Testis (tissue), 2 donors: ENCODE data around the gene APCDD1.

Experiments used
- POLR2A ChIP-seq: fragments of 450-650 bp; IDR thresholded peaks from one replicate; pipeline ENCODE4 v1.6.1; 2017; ENCODE audit warnings: antibody characterized with exemption, mild to moderate bottlenecking, moderate library complexity
- TF ChIP-seq, protein P1 (sequence below), 3 experiments: fragments of 450-650 bp in 2 of 3; fragments of 200-600 bp in 1 of 3; sonication (generic) in 1 of 3; IDR thresholded peaks; one replicate each; pipeline ENCODE4 v1.5.1; 2016 to 2019; ENCODE audit warnings: antibody characterized with exemption in 3 of 3, mild to moderate bottlenecking in 2 of 3, moderate library complexity in 1 of 3

DNA sequence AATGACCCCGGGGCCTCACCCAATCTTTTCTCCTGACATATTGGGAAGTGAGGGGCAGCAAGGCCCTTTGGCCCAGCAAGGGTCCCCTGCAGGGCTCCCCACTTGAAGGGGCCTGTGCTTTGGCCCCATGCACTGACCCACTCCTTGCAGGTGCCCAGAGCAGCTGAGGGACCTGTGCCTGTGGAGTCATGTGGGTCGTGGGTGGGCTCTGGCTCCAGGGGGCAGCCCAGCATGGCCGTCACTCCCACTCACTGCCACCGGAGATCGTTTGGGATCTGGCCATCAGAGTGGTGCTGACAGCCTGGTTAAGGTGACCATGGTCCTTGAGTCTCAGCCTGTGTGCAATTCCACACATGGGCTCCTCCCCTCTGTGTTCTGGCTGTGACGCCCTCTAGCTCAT, 31.7 kb upstream of the APCDD1 start:
- TF ChIP-seq, protein P1, sequence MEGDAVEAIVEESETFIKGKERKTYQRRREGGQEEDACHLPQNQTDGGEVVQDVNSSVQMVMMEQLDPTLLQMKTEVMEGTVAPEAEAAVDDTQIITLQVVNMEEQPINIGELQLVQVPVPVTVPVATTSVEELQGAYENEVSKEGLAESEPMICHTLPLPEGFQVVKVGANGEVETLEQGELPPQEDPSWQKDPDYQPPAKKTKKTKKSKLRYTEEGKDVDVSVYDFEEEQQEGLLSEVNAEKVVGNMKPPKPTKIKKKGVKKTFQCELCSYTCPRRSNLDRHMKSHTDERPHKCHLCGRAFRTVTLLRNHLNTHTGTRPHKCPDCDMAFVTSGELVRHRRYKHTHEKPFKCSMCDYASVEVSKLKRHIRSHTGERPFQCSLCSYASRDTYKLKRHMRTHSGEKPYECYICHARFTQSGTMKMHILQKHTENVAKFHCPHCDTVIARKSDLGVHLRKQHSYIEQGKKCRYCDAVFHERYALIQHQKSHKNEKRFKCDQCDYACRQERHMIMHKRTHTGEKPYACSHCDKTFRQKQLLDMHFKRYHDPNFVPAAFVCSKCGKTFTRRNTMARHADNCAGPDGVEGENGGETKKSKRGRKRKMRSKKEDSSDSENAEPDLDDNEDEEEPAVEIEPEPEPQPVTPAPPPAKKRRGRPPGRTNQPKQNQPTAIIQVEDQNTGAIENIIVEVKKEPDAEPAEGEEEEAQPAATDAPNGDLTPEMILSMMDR (IDR thresholded peaks at IDR 0.05): no peak
- no peak for TF ChIP-seq POLR2A
